Measurements from ENCODE around the gene CST7. TPM values are rescaled to one million over a fixed set of nuclear protein-coding genes. Genes with fewer than 3 reads are reported as not detected.

Gene CST7
- total RNA-seq, 1 donor from 2014 or later, result 0.66 TPM

GRCh38 chr20:24994186-24994465 is 45.1 kb downstream of the CST7 start:
- H3K27ac ChIP-seq (replicated peaks), result peak overlapping the region; percentile 96

DNA sequence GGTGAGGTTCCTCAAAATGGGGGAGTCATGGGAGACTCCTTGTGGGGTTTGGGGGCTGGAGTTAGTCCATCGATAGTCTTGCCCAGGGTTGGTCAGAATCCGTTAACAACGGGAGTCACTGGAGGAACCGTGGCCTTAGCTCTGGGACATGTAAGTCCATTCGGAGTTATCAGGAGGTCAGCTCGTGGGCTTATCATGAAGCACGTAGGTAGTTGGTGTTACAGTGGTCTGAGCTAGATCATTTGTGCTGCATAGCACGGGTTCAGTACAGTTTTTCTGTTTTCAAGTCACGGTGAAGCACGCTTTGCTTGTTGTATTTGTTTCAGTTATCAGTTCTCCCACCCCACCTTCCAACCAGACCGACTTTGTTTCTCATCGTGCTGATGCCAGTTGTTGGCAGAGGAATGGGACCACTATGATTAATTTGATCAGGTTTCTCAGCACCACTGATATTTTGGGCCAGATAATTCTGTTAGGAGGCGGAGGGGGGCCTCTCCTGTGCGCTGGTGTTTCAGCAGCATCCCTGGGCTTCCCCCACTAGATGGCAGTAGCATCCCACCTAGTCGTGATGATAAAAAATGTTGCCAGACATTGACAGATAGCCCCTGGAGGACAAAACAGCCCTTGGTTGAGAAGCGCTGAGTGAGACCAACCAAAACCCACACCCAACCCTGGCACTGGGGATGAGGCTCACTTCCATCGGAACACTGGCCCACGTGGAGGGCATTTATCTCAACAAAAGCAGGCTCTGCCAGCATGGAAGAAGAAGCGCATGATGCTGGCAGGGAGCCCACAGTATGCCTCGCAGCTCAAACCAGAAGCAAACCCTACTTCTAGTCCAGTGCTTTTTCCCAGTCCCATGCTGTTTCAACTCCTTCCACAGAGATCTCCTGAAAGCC is 45.6 kb downstream of the CST7 start:
- no peaks in the 10 kb centered on the region for H3K9me3 ChIP-seq (replicated peaks)
- peak overlapping the region; percentile 96 for H3K27ac ChIP-seq (replicated peaks)
- H3K36me3 ChIP-seq, result no peaks in the 10 kb centered on the region
- peak; percentile 89 for DNase-seq
- peak overlapping the region; percentile 29 for H3K4me3 ChIP-seq
- H3K4me1 ChIP-seq, result peaks cover 85% of the 10 kb centered on the region
- TF ChIP-seq, protein P1, sequence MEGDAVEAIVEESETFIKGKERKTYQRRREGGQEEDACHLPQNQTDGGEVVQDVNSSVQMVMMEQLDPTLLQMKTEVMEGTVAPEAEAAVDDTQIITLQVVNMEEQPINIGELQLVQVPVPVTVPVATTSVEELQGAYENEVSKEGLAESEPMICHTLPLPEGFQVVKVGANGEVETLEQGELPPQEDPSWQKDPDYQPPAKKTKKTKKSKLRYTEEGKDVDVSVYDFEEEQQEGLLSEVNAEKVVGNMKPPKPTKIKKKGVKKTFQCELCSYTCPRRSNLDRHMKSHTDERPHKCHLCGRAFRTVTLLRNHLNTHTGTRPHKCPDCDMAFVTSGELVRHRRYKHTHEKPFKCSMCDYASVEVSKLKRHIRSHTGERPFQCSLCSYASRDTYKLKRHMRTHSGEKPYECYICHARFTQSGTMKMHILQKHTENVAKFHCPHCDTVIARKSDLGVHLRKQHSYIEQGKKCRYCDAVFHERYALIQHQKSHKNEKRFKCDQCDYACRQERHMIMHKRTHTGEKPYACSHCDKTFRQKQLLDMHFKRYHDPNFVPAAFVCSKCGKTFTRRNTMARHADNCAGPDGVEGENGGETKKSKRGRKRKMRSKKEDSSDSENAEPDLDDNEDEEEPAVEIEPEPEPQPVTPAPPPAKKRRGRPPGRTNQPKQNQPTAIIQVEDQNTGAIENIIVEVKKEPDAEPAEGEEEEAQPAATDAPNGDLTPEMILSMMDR (IDR thresholded peaks at IDR 0.05; ENCODE audit: borderline replicate concordance), result peak; percentile 96
- intact Hi-C loops (cut with micrococcal nuclease), result loop anchor here (2.0 to 10.0 kb wide), 3 partner anchors 70 to 400 kb away; partner anchors contain the start of gene ABHD12
- H3K27me3 ChIP-seq (ENCODE audit: low read depth), result no peaks in the 10 kb centered on the region

More at GRCh38 chr20:24994186-24994465, 45.1 kb downstream of the CST7 start:
- no peaks in the 10 kb centered on the region for H3K27me3 ChIP-seq (ENCODE audit: low read depth)
- TF ChIP-seq, protein P1 (IDR thresholded peaks at IDR 0.05; ENCODE audit: borderline replicate concordance), result no peak
- no peak overlapping the region for H3K4me3 ChIP-seq
- peaks cover 79% of the 10 kb centered on the region for H3K4me1 ChIP-seq
- no peaks in the 10 kb centered on the region for H3K9me3 ChIP-seq (replicated peaks)
- DNase-seq, result no peak
- intact Hi-C loops (cut with micrococcal nuclease), result loop anchor here (2.0 to 10.0 kb wide), 3 partner anchors 71 to 401 kb away; partner anchors contain the start of gene ABHD12
- H3K36me3 ChIP-seq, result no peaks in the 10 kb centered on the region

GRCh38 chr20:24995741-24996448 is 46.8 kb downstream of the CST7 start:
- Histone ChIP-seq H3K27ac (replicated peaks) (peak overlapping the region; percentile 96), H3K36me3 (no peaks in the 10 kb centered on the region), H3K27me3 (ENCODE audit: low read depth) (no peaks in the 10 kb centered on the region), H3K9me3 (replicated peaks) (no peaks in the 10 kb centered on the region), H3K4me3 (no peak overlapping the region), H3K4me1 (peaks cover 94% of the 10 kb centered on the region)
- TF ChIP-seq, protein P1 (IDR thresholded peaks at IDR 0.05; ENCODE audit: borderline replicate concordance), result no peak
- DNase-seq, result no peak
- intact Hi-C loops (cut with micrococcal nuclease), result loop anchor here (2.0 to 10.0 kb wide), 3 partner anchors 69 to 399 kb away; partner anchors contain the start of gene ABHD12

DNA sequence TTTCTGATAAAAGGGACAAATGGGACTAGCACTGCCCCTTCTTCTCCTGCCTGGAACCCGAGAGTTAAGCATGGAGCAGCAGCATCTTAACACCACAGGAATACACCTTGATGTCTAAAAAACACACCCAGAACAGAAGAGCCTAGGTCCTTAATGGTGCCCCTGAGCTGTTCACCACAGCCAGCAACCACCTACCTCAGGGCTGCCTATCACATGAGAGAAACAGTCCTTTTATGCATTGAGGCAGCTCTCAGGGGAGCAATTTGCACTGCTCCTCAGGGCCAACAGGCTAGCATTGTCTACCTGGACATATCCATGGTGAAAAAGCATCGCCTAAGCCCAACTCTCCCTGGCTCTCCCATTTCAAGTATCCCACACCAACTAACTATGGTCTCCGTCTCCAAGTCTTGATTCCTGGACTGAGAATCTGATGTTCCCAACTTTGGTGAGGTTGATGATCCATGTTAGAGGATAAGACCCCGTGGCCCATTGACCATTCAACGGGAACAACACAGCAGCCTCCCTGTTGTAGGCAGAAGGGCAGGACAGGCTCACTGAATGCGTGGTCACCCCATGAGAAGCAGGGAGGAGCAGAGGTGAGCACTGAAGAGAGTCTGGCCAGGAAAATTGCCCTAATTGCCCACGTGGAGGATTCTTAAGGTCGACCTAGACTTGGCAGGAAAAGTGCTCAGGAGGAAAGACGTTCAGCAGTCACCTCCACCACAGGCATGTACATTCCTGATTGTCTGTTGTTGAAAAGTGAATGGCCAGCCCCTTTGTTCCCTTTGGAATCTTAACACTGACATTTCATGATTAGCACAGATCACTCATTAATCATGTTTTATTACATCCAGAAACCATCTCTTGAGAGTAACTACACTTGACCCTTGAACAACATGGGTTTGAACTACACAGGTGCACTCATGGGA is 47.6 kb downstream of the CST7 start:
- Histone ChIP-seq H3K4me3 (no peak overlapping the region), H3K36me3 (peaks cover 5% of the 10 kb centered on the region), H3K27ac (replicated peaks) (peak overlapping the region; percentile 96), H3K27me3 (ENCODE audit: low read depth) (no peaks in the 10 kb centered on the region), H3K9me3 (replicated peaks) (no peaks in the 10 kb centered on the region), H3K4me1 (peaks cover 87% of the 10 kb centered on the region)
- intact Hi-C loops (cut with micrococcal nuclease), result loop anchor here (10.0 kb wide), 2 partner anchors 178 to 398 kb away; partner anchors contain the start of gene ABHD12
- no peak for DNase-seq
- TF ChIP-seq, protein P1 (IDR thresholded peaks at IDR 0.05; ENCODE audit: borderline replicate concordance), result no peak

- TF ChIP-seq, protein P1 (IDR thresholded peaks at IDR 0.05; ENCODE audit: borderline replicate concordance), result no peak
- intact Hi-C loops (cut with micrococcal nuclease), result loop anchor here (10.0 kb wide), 2 partner anchors 177 to 397 kb away; partner anchors contain the start of gene ABHD12
- Histone ChIP-seq H3K4me3 (no peak overlapping the region), H3K36me3 (peaks cover 7% of the 10 kb centered on the region), H3K27ac (replicated peaks) (peak overlapping the region; percentile 96), H3K27me3 (ENCODE audit: low read depth) (no peaks in the 10 kb centered on the region), H3K9me3 (replicated peaks) (no peaks in the 10 kb centered on the region), H3K4me1 (peaks cover 74% of the 10 kb centered on the region)
- DNase-seq, result no peak
These were observed 49.1 kb downstream of the CST7 start for GRCh38 chr20:24998121-24998520.

Measured in left ventricle myocardium inferior (tissue), 1 donor.